Smooth muscle cell (in vitro differentiated cells): ENCODE data around the gene RACK1. TPM values are rescaled to one million over a fixed set of nuclear protein-coding genes. Genes with fewer than 3 reads are reported as not detected.

Source experiments
- DNase-seq: peaks from one replicate; lab custom pipeline; 2025; ENCODE audit not compliant: unreplicated experiment; lab: John Stamatoyannopoulos, UW
- H2AFZ ChIP-seq: fragments of 200-600 bp; sonication (generic); 2 replicates; pipeline ENCODE4 v1.6.0; 2016; ENCODE audit warnings: antibody characterized with exemption, low read depth, mild to moderate bottlenecking
- H3F3A ChIP-seq: fragments of 200-600 bp; sonication (generic); 2 replicates; pipeline ENCODE4 v1.6.0; 2017; ENCODE audit warnings: antibody characterized with exemption, low read depth
- H3K27ac ChIP-seq: fragments of 200-600 bp; sonication (generic); 2 replicates; pipeline ENCODE4 v1.5.1; 2016; ENCODE audit warnings: low read depth, mild to moderate bottlenecking
- H3K27me3 ChIP-seq: fragments of 200-600 bp; sonication (generic); 2 replicates; pipeline ENCODE4 v1.6.1; 2016; ENCODE audit warnings: low read depth, mild to moderate bottlenecking
- H3K36me3 ChIP-seq: fragments of 200-600 bp; sonication (generic); 2 replicates; pipeline ENCODE4 v1.5.1; 2016; ENCODE audit warnings: low read depth
- H3K4me1 ChIP-seq: fragments of 200-600 bp; sonication (generic); 2 replicates; pipeline ENCODE4 v1.5.1; 2016; ENCODE audit warnings: low read depth
- H3K4me2 ChIP-seq: fragments of 200-600 bp; sonication (generic); 2 replicates; pipeline ENCODE4 v1.6.0; 2016; ENCODE audit warnings: mild to moderate bottlenecking
- H3K4me3 ChIP-seq: fragments of 200-600 bp; sonication (generic); 2 replicates; pipeline ENCODE4 v1.5.1; 2016; ENCODE audit warnings: mild to moderate bottlenecking
- H3K79me2 ChIP-seq: fragments of 200-600 bp; sonication (generic); 2 replicates; pipeline ENCODE4 v1.6.0; 2016; ENCODE audit warnings: low read depth, mild to moderate bottlenecking
- H3K9ac ChIP-seq: fragments of 200-600 bp; sonication (generic); 2 replicates; pipeline ENCODE4 v1.6.0; 2016; ENCODE audit warnings: low read depth
- H3K9me3 ChIP-seq: fragments of 200-600 bp; sonication (generic); replicated peaks from 2 replicates; pipeline ENCODE4 v1.5.1; 2016; ENCODE audit warnings: low read depth
- H4K20me1 ChIP-seq: fragments of 200-600 bp; sonication (generic); 2 replicates; pipeline ENCODE4 v1.6.0; 2016; ENCODE audit warnings: low read depth
- CTCF ChIP-seq: fragments of 200-600 bp; sonication (generic); IDR thresholded peaks from 2 replicates; pipeline ENCODE4 v1.5.1; 2017; ENCODE audit warnings: borderline replicate concordance, mild to moderate bottlenecking, antibody characterized with exemption; ENCODE audit not compliant: insufficient read depth, poor library complexity, severe bottlenecking
- WGBS: methylation state at CpG from one replicate; pipeline ENCODE4 v1.1.7; 2016; ENCODE audit warnings: low lambda C conversion rate; 5-methylcytosine and 5-hydroxymethylcytosine counted together
- polyA plus RNA-seq: library from polyadenylated mRNA; unstranded; fragments of >200 nt; fragmentation: Nextera tagmentation; extraction: Ambion mirVana; gene quantifications from 2 replicates; pipeline ENCODE4 v1.2.1, GENCODE V29; 2016
- total RNA-seq: library from RNA; depleted of rRNA; stranded (reverse); fragments of >200 nt; gene quantifications from 2 replicates; pipeline ENCODE4 v1.2.3, GENCODE V29; 2014

Gene RACK1
- total and polyA plus RNA-seq, 2 experiments from 2014 or later = 617 to 2,098 TPM

- 96% methylated on average over 10 of the region's 10 CpGs for WGBS
Observed at GRCh38 chr5:181220178-181220515, 23.6 kb downstream of the RACK1 start.

GRCh38 chr5:181219262-181220177, 24.2 kb downstream of the RACK1 start:
- TF ChIP-seq CTCF = no peak
- Histone ChIP-seq H3K9me3 (no peaks in the 10 kb centered on the region), H4K20me1 (no peaks in the 10 kb centered on the region), H2AFZ (no peak overlapping the region), H3K27ac (no peak overlapping the region), H3K4me3 (peak overlapping the region; percentile 47), H3K9ac (no peak overlapping the region), H3K79me2 (peaks cover 6% of the 10 kb centered on the region), H3K36me3 (no peaks in the 10 kb centered on the region), H3K4me1 (no peaks in the 10 kb centered on the region), H3F3A (peaks cover 28% of the 10 kb centered on the region), H3K4me2 (no peak overlapping the region), H3K27me3 (no peaks in the 10 kb centered on the region)
- no peak for DNase-seq
- WGBS = 96% methylated on average over 49 of the region's 49 CpGs

More at GRCh38 chr5:181220178-181220515, 23.6 kb downstream of the RACK1 start:
- no peak overlapping the region for H3K27ac ChIP-seq
- H3K27me3 ChIP-seq = no peaks in the 10 kb centered on the region
- H2AFZ ChIP-seq = no peak overlapping the region
- peaks cover 6% of the 10 kb centered on the region for H3K79me2 ChIP-seq
- H4K20me1 ChIP-seq = no peaks in the 10 kb centered on the region
- no peaks in the 10 kb centered on the region for H3K9me3 ChIP-seq
- H3K4me1 ChIP-seq = no peaks in the 10 kb centered on the region
- TF ChIP-seq CTCF = no peak
- H3K9ac ChIP-seq = no peak overlapping the region
- H3K36me3 ChIP-seq = no peaks in the 10 kb centered on the region
- peaks cover 28% of the 10 kb centered on the region for H3F3A ChIP-seq
- no peak overlapping the region for H3K4me2 ChIP-seq
- DNase-seq = no peak
- no peak overlapping the region for H3K4me3 ChIP-seq

- Histone ChIP-seq H3K9ac (no peak overlapping the region), H3F3A (peaks cover 28% of the 10 kb centered on the region), H3K4me2 (peak overlapping the region; percentile 76), H4K20me1 (no peaks in the 10 kb centered on the region), H3K9me3 (no peaks in the 10 kb centered on the region), H3K27me3 (no peaks in the 10 kb centered on the region), H3K36me3 (no peaks in the 10 kb centered on the region), H3K79me2 (peaks cover 1% of the 10 kb centered on the region), H2AFZ (peak overlapping the region; percentile 67), H3K4me1 (no peaks in the 10 kb centered on the region), H3K27ac (no peak overlapping the region), H3K4me3 (peak overlapping the region; percentile 47)
- no peak for DNase-seq
- 51% methylated on average over 10 of the region's 10 CpGs for WGBS
- no peak for TF ChIP-seq CTCF
Observed at GRCh38 chr5:181218795-181219124, 24.9 kb downstream of the RACK1 start.

- peaks cover 26% of the 10 kb centered on the region for H3F3A ChIP-seq
- no peaks in the 10 kb centered on the region for H3K36me3 ChIP-seq
- no peaks in the 10 kb centered on the region for H3K27me3 ChIP-seq
- no peak overlapping the region for H3K9ac ChIP-seq
- no peaks in the 10 kb centered on the region for H3K4me1 ChIP-seq
- WGBS = 4% methylated on average over 13 of the region's 13 CpGs
- no peaks in the 10 kb centered on the region for H3K79me2 ChIP-seq
- peak overlapping the region; percentile 38 for H2AFZ ChIP-seq
- no peaks in the 10 kb centered on the region for H4K20me1 ChIP-seq
- H3K27ac ChIP-seq = no peak overlapping the region
- no peaks in the 10 kb centered on the region for H3K9me3 ChIP-seq
- TF ChIP-seq CTCF = no peak
- H3K4me3 ChIP-seq = peak overlapping the region; percentile 47
- peak overlapping the region; percentile 78 for H3K4me2 ChIP-seq
- no peak for DNase-seq
Observed at GRCh38 chr5:181217803-181218062, 26.0 kb downstream of the RACK1 start.
